Measurements from ENCODE around the gene CLHC1.

DNA sequence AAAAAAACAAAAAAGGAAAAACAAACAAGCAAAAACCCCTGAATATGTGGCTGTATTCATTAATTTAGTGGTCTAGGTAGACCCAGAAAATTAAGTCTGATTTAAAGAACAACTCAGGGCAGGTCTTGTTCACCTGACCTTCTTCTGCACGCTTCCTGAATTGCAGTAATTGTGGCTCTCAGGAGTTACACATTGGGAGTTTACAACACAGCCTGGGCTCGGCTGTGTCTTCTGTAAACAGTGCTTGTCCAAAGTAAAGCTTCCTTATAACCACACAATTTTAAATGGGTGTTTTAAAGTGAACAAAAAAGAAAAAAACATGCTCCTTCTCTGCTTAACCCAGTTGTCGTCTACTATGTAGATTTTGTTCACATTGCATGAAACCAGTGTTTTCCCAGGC is 45.2 kb upstream of the CLHC1 start:
- TF ChIP-seq POLR2A (IDR thresholded peaks at IDR 0.05; ENCODE audit: low read length) (no peak), GATA1 (IDR thresholded peaks at IDR 0.05; ENCODE audit: low read depth, low read length) (no peak)

Data from erythroblast (primary cell).